Measurements from ENCODE around the gene PDCD2L. TPM values are rescaled to one million over a fixed set of nuclear protein-coding genes. Genes with fewer than 3 reads are reported as not detected.

Gene PDCD2L
- total RNA-seq, 1 experiment from 2014 or later = 43.4 TPM

GRCh38 chr19:34432797-34433196, 28.6 kb downstream of the PDCD2L start (continued):
- no peak for TF ChIP-seq ZNF219 (CRISPR knock-in tag; IDR thresholded peaks at IDR 0.05; ENCODE audit: borderline replicate concordance)
- TF ChIP-seq ZNF396 (CRISPR knock-in tag; IDR thresholded peaks at IDR 0.05; ENCODE audit: borderline replicate concordance) = no peak
- no peak for TF ChIP-seq NR2C2 (CRISPR knock-in tag; IDR thresholded peaks at IDR 0.05)
- TF ChIP-seq NFE2L1 (CRISPR knock-in tag; IDR thresholded peaks at IDR 0.05) = no peak
- TF ChIP-seq, protein P1, sequence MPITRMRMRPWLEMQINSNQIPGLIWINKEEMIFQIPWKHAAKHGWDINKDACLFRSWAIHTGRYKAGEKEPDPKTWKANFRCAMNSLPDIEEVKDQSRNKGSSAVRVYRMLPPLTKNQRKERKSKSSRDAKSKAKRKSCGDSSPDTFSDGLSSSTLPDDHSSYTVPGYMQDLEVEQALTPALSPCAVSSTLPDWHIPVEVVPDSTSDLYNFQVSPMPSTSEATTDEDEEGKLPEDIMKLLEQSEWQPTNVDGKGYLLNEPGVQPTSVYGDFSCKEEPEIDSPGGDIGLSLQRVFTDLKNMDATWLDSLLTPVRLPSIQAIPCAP (CRISPR knock-in tag; IDR thresholded peaks at IDR 0.05) = no peak
- no peak for TF ChIP-seq TEAD4 (CRISPR knock-in tag; IDR thresholded peaks at IDR 0.05)
- TF ChIP-seq ESRRA (CRISPR knock-in tag; IDR thresholded peaks at IDR 0.05; ENCODE audit: borderline replicate concordance) = no peak
- no peak for TF ChIP-seq ETV6 (CRISPR knock-in tag; IDR thresholded peaks at IDR 0.05)
- no peak for TF ChIP-seq ZBTB43 (CRISPR knock-in tag; IDR thresholded peaks at IDR 0.05)
- TF ChIP-seq E2F4 (CRISPR knock-in tag; IDR thresholded peaks at IDR 0.05; ENCODE audit: borderline replicate concordance, low read depth) = no peak

DNA sequence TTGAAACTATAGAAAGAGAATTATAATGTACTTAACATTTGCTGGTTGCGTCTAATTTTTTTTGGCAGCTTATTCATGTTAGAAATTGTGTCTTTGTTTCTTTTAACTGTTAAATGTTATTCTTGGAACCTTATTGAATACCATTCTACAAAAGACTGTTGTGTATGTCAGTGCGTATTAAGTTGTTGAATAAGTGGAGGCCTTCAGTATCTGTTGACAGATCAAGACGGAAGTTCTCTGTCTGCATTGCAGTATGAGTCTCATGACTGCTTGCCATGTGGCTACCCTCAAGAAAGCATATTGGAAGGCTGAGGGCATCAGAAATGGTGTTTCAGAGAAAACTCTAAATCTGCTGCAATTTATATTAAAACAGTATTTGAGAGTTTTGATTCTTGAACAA, 32.5 kb downstream of the PDCD2L start:
- Mint-ChIP-seq H3K4me3 (no peak overlapping the region), H3K36me3 (peaks cover 77% of the 10 kb centered on the region), H3K9me3 (no peaks in the 10 kb centered on the region), H3K4me1 (no peaks in the 10 kb centered on the region), H3K27me3 (ENCODE audit: low read depth) (no peaks in the 10 kb centered on the region), H3K27ac (no peak overlapping the region)
- POLR2A ChIA-PET = no interaction called here
- CTCF ChIA-PET = no interaction called here
- ATAC-seq = no peak
- DNase-seq (ENCODE audit: low spot score) = no peak
- TF ChIP-seq ZNF219 (CRISPR knock-in tag; IDR thresholded peaks at IDR 0.05; ENCODE audit: borderline replicate concordance) = no peak
- TF ChIP-seq, protein P2, sequence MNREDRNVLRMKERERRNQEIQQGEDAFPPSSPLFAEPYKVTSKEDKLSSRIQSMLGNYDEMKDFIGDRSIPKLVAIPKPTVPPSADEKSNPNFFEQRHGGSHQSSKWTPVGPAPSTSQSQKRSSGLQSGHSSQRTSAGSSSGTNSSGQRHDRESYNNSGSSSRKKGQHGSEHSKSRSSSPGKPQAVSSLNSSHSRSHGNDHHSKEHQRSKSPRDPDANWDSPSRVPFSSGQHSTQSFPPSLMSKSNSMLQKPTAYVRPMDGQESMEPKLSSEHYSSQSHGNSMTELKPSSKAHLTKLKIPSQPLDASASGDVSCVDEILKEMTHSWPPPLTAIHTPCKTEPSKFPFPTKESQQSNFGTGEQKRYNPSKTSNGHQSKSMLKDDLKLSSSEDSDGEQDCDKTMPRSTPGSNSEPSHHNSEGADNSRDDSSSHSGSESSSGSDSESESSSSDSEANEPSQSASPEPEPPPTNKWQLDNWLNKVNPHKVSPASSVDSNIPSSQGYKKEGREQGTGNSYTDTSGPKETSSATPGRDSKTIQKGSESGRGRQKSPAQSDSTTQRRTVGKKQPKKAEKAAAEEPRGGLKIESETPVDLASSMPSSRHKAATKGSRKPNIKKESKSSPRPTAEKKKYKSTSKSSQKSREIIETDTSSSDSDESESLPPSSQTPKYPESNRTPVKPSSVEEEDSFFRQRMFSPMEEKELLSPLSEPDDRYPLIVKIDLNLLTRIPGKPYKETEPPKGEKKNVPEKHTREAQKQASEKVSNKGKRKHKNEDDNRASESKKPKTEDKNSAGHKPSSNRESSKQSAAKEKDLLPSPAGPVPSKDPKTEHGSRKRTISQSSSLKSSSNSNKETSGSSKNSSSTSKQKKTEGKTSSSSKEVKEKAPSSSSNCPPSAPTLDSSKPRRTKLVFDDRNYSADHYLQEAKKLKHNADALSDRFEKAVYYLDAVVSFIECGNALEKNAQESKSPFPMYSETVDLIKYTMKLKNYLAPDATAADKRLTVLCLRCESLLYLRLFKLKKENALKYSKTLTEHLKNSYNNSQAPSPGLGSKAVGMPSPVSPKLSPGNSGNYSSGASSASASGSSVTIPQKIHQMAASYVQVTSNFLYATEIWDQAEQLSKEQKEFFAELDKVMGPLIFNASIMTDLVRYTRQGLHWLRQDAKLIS (CRISPR knock-in tag; IDR thresholded peaks at IDR 0.05; ENCODE audit: borderline replicate concordance) = no peak
- TF ChIP-seq GRHL2 (CRISPR knock-in tag; IDR thresholded peaks at IDR 0.05; ENCODE audit: insufficient replicate concordance, severe bottlenecking) = no peak
- TF ChIP-seq, protein P1 (CRISPR knock-in tag; IDR thresholded peaks at IDR 0.05) = no peak
- no peak for TF ChIP-seq OVOL2 (CRISPR knock-in tag; IDR thresholded peaks at IDR 0.05; ENCODE audit: borderline replicate concordance)
- TF ChIP-seq ZNF423 (CRISPR knock-in tag; IDR thresholded peaks at IDR 0.05) = no peak
- TF ChIP-seq ZNF317 (CRISPR knock-in tag; IDR thresholded peaks at IDR 0.05; ENCODE audit: borderline replicate concordance, low read depth) = no peak
- no peak for TF ChIP-seq JUN (CRISPR knock-in tag; IDR thresholded peaks at IDR 0.05)
- no peak for TF ChIP-seq NFATC4 (CRISPR knock-in tag; IDR thresholded peaks at IDR 0.05)
- TF ChIP-seq SMAD4 (CRISPR knock-in tag; IDR thresholded peaks at IDR 0.05) = no peak
- TF ChIP-seq, protein P3, sequence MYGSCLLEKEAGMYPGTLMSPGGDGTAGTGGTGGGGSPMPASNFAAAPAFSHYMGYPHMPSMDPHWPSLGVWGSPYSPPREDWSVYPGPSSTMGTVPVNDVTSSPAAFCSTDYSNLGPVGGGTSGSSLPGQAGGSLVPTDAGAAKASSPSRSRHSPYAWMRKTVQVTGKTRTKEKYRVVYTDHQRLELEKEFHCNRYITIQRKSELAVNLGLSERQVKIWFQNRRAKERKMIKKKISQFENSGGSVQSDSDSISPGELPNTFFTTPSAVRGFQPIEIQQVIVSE (CRISPR knock-in tag; IDR thresholded peaks at IDR 0.05; ENCODE audit: borderline replicate concordance) = no peak
- no peak for TF ChIP-seq ARID4B (CRISPR knock-in tag; IDR thresholded peaks at IDR 0.05; ENCODE audit: borderline replicate concordance)
- TF ChIP-seq AR (CRISPR knock-in tag; IDR thresholded peaks at IDR 0.05) = no peak

Measured in WTC11 (cell line).